Common myeloid progenitor, CD34-positive (primary cell): Measurements from ENCODE around the gene PLXNB2.

Source experiments
- CTCF ChIA-PET: fragments of 350-600 bp; sonication (Branson Sonifier 250); formaldehyde crosslinking; loops from one replicate; lab custom pipeline; 2021; ENCODE audit warnings: antibody characterized with exemption; lab: Charles Lee
- POLR2A ChIA-PET: fragments of 350-600 bp; sonication (Branson Sonifier 250); formaldehyde crosslinking; loops from one replicate; lab custom pipeline; 2021; ENCODE audit warnings: antibody characterized with exemption; lab: Charles Lee
- DNase-seq, 3 donors: peaks; one replicate each; pipeline versions ENCODE4 v3.0.0 to v3.0.0-alpha.2; 2013
- H3K27ac ChIP-seq, 2 experiments: 1 replicate in 1 of 2; 2 replicates in 1 of 2; pipeline ENCODE4 v1.7.0; 2013; ENCODE audit warnings: inconsistent platforms in 2 of 2, low read length in 2 of 2, mild to moderate bottlenecking in 2 of 2, low read depth in 1 of 2, moderate library complexity in 1 of 2; ENCODE audit not compliant: severe bottlenecking in 2 of 2, insufficient read depth in 1 of 2, poor library complexity in 1 of 2
- H3K27me3 ChIP-seq, 5 experiments: replicated peaks in 2 of 5; 1 replicate in 3 of 5; 2 replicates in 2 of 5; pipeline versions ENCODE4 v1.6.1 to v1.7.0; 2013; ENCODE audit warnings: low read length in 4 of 5, mild to moderate bottlenecking in 2 of 5, moderate library complexity in 2 of 5, inconsistent platforms in 1 of 5; ENCODE audit not compliant: insufficient read depth in 5 of 5, control insufficient read depth in 4 of 5
- H3K36me3 ChIP-seq, 4 experiments: 1 replicate in 2 of 4; 2 replicates in 2 of 4; pipeline versions ENCODE4 v1.6.1 to v1.7.0; 2013; ENCODE audit warnings: low read length in 3 of 4, control low read depth in 1 of 4, mild to moderate bottlenecking in 1 of 4; ENCODE audit not compliant: control insufficient read depth in 4 of 4, insufficient read depth in 4 of 4
- H3K4me1 ChIP-seq, 4 experiments: 1 replicate in 3 of 4; 2 replicates in 1 of 4; pipeline versions ENCODE4 v1.6.1 to v1.7.1; 2013; ENCODE audit warnings: low read length in 3 of 4, mild to moderate bottlenecking in 3 of 4, control low read depth in 1 of 4, inconsistent platforms in 1 of 4, moderate library complexity in 1 of 4; ENCODE audit not compliant: control insufficient read depth in 4 of 4, insufficient read depth in 4 of 4; ENCODE audit errors: control extremely low read depth in 1 of 4
- H3K4me3 ChIP-seq, 7 experiments: 1 replicate in 4 of 7; 2 replicates in 3 of 7; pipeline versions ENCODE4 v1.5.1 to v1.7.0; 2013; ENCODE audit warnings: mild to moderate bottlenecking in 7 of 7, low read length in 6 of 7, moderate library complexity in 6 of 7, inconsistent platforms in 2 of 7, low read depth in 2 of 7, control low read depth in 1 of 7; ENCODE audit not compliant: insufficient read depth in 4 of 7, control insufficient read depth in 1 of 7; ENCODE audit errors: extremely low read depth in 1 of 7
- H3K9me3 ChIP-seq, 5 experiments: 1 replicate in 4 of 5; 2 replicates in 1 of 5; pipeline versions ENCODE4 v1.6.1 to v1.7.1; 2013; ENCODE audit warnings: low read length in 4 of 5, mild to moderate bottlenecking in 2 of 5, inconsistent platforms in 1 of 5, low read depth in 1 of 5, moderate library complexity in 1 of 5; ENCODE audit not compliant: control insufficient read depth in 4 of 5, insufficient read depth in 2 of 5; ENCODE audit errors: control extremely low read depth in 1 of 5
- WGBS: methylation state at CpG from one replicate; pipeline ENCODE4 v1.1.5; 2013; ENCODE audit not compliant: insufficient coverage; 5-methylcytosine and 5-hydroxymethylcytosine counted together

Gene PLXNB2

GRCh38 chr22:50319503-50319951, 12.1 kb upstream of the PLXNB2 start:
- 98% methylated on average over 13 of the region's 15 CpGs for WGBS
- Histone ChIP-seq H3K4me1 (peaks cover 0 to 21% (median 14%) of the 10 kb centered on the region in 4 experiments), H3K27ac (no peak overlapping the region), H3K4me3 (no peak overlapping the region), H3K9me3 (no peaks in the 10 kb centered on the region), H3K27me3 (no peaks in the 10 kb centered on the region), H3K36me3 (no peaks in the 10 kb centered on the region)
- CTCF ChIA-PET, result interaction anchor here (1.4 to 10.9 kb wide), 4 partner anchors 9 to 45 kb away, joined by 3 to 120 read pairs (median 10); no protein-coding TSS in a partner anchor
- no peak for DNase-seq
- POLR2A ChIA-PET, result no interaction called here

DNA sequence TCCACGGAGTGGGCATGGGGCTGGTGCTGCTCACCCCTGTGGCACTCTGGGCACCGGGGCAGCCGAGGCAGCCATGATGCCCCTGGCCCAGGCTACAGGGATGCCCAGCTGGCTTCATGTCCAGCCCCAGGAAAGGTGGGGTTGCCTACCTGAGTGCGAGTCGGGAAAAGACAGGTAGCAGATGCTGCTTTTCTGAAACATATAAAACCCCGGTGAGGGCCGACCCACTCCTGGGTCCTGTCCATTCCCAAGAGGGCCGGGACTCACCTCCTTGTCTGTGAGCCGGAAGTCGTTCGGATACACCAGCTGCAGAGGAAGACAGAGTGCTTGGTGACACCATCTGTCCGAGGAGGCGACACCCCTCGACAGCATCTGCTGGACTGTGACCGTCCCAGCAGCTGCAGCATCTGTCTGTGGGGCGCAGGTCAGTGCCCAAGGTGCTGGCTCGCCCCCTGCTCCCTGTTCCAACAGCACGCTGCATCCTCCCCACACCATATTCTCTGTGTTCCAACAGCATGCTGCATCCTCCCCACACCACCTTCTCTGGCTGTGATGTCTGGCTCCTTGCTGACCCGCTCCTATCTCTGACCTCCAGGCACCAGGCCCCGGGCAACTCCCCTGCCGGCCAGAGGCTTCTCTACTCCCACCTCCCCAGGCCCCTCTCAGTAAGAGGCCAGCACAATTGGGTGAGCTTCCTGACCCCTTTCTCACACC, 11.4 kb upstream of the PLXNB2 start:
- H3K27ac ChIP-seq, result no peak overlapping the region
- 92% methylated on average over 21 of the region's 21 CpGs for WGBS
- CTCF ChIA-PET, result interaction anchor here (0.9 to 3.2 kb wide), 4 partner anchors 16 to 42 kb away, joined by 3 to 14 read pairs (median 4); no protein-coding TSS in a partner anchor
- no peaks in the 10 kb centered on the region for H3K36me3 ChIP-seq
- H3K27me3 ChIP-seq, result no peaks in the 10 kb centered on the region
- DNase-seq, result no peak
- POLR2A ChIA-PET, result no interaction called here
- peaks cover 0 to 28% (median 21%) of the 10 kb centered on the region in 4 experiments for H3K4me1 ChIP-seq
- no peak overlapping the region for H3K4me3 ChIP-seq
- H3K9me3 ChIP-seq, result no peaks in the 10 kb centered on the region

DNA sequence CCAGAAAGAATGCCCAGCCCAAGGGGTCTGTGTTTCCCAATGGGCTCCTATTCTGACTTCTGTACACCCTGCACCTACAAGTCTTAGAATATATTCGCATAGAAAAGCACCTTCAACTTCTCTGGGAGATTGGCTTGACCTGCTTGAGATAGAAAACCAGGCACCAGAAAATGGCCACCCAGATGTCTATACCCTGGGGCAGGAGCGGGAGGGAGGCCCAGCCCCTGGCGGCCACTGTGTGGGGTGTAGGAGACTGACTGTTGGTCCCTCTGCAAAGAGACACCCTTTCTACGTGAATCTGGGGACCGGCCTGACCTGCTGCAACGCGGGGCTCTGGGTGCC, 10.9 kb upstream of the PLXNB2 start:
- no peaks in the 10 kb centered on the region for H3K27me3 ChIP-seq
- no peaks in the 10 kb centered on the region for H3K36me3 ChIP-seq
- 83% methylated on average over 6 of the region's 7 CpGs for WGBS
- ChIA-PET CTCF (interaction anchor here (0.9 to 3.2 kb wide), 4 partner anchors 15 to 42 kb away, joined by 3 to 14 read pairs (median 4); no protein-coding TSS in a partner anchor), POLR2A (no interaction called here)
- peaks cover 0 to 32% (median 25%) of the 10 kb centered on the region in 4 experiments for H3K4me1 ChIP-seq
- H3K9me3 ChIP-seq, result no peaks in the 10 kb centered on the region
- no peak for DNase-seq
- H3K27ac ChIP-seq, result no peak overlapping the region
- H3K4me3 ChIP-seq, result no peak overlapping the region

DNA sequence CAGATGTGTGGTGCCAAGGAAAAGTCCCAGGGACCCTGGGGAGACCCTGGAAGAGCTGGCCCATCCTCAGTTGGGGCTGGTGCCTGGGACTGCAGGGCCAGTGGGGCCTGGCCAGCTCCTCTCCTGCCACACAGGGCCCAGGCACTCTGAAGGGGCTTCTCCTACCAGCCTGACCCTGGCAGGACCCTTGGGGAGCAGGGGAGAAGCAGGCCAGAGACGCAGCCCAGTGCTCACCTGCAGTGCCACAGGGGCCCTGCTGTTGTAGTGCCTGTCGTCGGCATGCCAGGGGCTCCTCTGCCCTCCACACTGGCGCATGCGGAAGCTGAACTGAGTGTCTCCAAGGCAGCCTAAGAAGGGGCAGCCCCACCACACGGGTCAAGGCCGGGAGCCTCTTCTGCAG, 10.2 kb upstream of the PLXNB2 start:
- WGBS, result 89% methylated on average over 5 of the region's 7 CpGs
- DNase-seq, result no peak
- H3K36me3 ChIP-seq, result no peaks in the 10 kb centered on the region
- H3K27me3 ChIP-seq, result no peaks in the 10 kb centered on the region
- no peaks in the 10 kb centered on the region for H3K9me3 ChIP-seq
- no peak overlapping the region for H3K4me3 ChIP-seq
- ChIA-PET CTCF (interaction anchor here (0.8 to 3.2 kb wide), 5 partner anchors 11 to 66 kb away, joined by 3 to 14 read pairs (median 4); partner anchors contain the start of gene HDAC10), POLR2A (no interaction called here)
- no peak overlapping the region for H3K27ac ChIP-seq
- H3K4me1 ChIP-seq, result peaks cover 0 to 38% (median 31%) of the 10 kb centered on the region in 4 experiments

- no peaks in the 10 kb centered on the region for H3K36me3 ChIP-seq
- no peaks in the 10 kb centered on the region for H3K9me3 ChIP-seq
- no peak overlapping the region for H3K27ac ChIP-seq
- H3K4me3 ChIP-seq, result no peak overlapping the region
- no peak for DNase-seq
- CTCF ChIA-PET, result interaction anchor here (0.8 to 3.7 kb wide), 6 partner anchors 9 to 66 kb away, joined by 3 to 26 read pairs (median 4); partner anchors contain the start of genes DENND6B and HDAC10
- no peaks in the 10 kb centered on the region for H3K27me3 ChIP-seq
- H3K4me1 ChIP-seq, result peaks cover 0 to 38% (median 31%) of the 10 kb centered on the region in 4 experiments
- POLR2A ChIA-PET, result no interaction called here
- WGBS, result 88% methylated on average over 6 of the region's 9 CpGs
Measured at GRCh38 chr22:50317178-50317577, 9.7 kb upstream of the PLXNB2 start.

DNA sequence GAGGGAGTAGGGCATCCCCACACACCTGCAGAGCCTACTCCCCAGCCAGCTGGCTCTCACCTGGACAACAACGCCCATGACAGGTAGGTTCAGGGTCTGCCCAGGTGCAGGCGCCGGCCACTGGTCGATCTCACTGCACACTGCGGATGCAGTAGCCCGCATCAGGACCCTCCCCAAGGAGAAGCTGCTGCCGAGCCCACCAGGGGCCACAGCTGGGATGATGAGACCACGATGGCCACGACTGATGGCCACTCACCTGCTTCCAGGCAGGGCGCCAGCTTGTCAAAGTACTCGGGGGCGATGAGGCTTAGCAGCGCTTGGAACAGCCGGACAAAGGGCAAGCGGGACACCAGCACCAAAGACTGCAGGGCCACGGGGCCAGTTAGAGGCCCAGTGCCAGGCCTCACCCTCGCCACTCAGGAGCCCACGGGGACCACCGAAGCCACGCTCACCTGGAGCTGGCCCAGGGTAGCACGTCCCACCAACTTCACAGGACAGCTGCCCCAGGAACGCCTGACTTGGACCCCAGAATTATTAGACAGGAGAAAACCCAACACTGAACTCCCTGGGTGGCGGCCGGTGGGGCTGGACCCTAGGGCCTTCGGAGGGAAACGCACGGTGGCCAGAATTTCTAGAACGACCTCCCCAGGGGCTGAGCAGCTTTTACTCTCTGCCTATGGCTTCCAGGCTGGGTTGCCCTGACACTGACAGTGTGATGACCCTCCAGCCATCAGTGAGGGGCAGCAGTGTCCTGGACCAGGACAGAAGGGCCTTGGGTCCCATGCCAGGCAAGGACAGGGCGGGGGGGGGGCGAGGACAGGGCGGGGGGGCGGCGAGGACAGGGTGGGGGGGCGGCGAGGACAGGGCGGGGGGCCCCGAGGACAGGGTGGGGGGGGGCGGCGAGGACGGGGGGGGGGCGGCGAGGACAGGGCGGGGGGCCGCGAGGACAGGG, 8.9 kb upstream of the PLXNB2 start:
- Histone ChIP-seq H3K4me3 (no peak overlapping the region), H3K27me3 (no peaks in the 10 kb centered on the region), H3K9me3 (no peaks in the 10 kb centered on the region), H3K36me3 (peaks cover 0 to 5% (median 2%) of the 10 kb centered on the region in 4 experiments), H3K4me1 (peaks cover 0 to 38% (median 31%) of the 10 kb centered on the region in 4 experiments), H3K27ac (no peak overlapping the region)
- 95% methylated on average over 25 of the region's 45 CpGs for WGBS
- ChIA-PET POLR2A (interaction anchor here (3.1 to 3.7 kb wide), 2 partner anchors 8 to 12 kb away, joined by 17 to 33 read pairs; partner anchors contain the start of genes DENND6B and PLXNB2), CTCF (interaction anchor here (0.8 to 3.7 kb wide), 9 partner anchors 9 to 65 kb away, joined by 3 to 26 read pairs (median 3); partner anchors contain the start of genes DENND6B and HDAC10)
- no peak for DNase-seq
